ENCODE measurements around the gene TRIM31. TPM values are rescaled to one million over a fixed set of nuclear protein-coding genes. Genes with fewer than 3 reads are reported as not detected.

The TRIM31 gene
- total RNA-seq, 2 donors from 2014 or later: 0.12 TPM; not detected in 1

- ATAC-seq (replicated peaks in 1 of 2) (no peak), DNase-seq (no peak)
- peaks cover 3 to 9% of the 10 kb centered on the region in 2 donors for H3K36me3 Mint-ChIP-seq (ENCODE audit: insufficient read depth in 2 of 2)
- H3K4me1 Mint-ChIP-seq (ENCODE audit: low read depth): peaks cover 55% of the 10 kb centered on the region
- H3K27ac Mint-ChIP-seq: no peak overlapping the region
- H3K9me3 Mint-ChIP-seq: no peaks in the 10 kb centered on the region
- H3K27me3 Mint-ChIP-seq (ENCODE audit: low read depth): peaks cover 68% of the 10 kb centered on the region
- H3K4me3 Mint-ChIP-seq: peak overlapping the region; percentile 82
Measured at GRCh38 chr6:30073489-30074235, 39.2 kb downstream of the TRIM31 start.

- peak overlapping the region in 1 of 2 donors; percentile 50 for H3K4me3 Mint-ChIP-seq
- ATAC-seq (replicated peaks in 1 of 2) (no peak), DNase-seq (no peak)
- peaks cover 5 to 9% of the 10 kb centered on the region in 2 donors for H3K36me3 Mint-ChIP-seq (ENCODE audit: insufficient read depth in 2 of 2)
- peaks cover 65% of the 10 kb centered on the region for H3K4me1 Mint-ChIP-seq (ENCODE audit: low read depth)
- no peaks in the 10 kb centered on the region for H3K9me3 Mint-ChIP-seq
- H3K27ac Mint-ChIP-seq: no peak overlapping the region
- H3K27me3 Mint-ChIP-seq (ENCODE audit: low read depth): peaks cover 68% of the 10 kb centered on the region
Measured at GRCh38 chr6:30071858-30072257, 41.0 kb downstream of the TRIM31 start.

GRCh38 chr6:30071081-30071818 is 41.6 kb downstream of the TRIM31 start:
- Mint-ChIP-seq H3K27ac (no peak overlapping the region), H3K36me3 (ENCODE audit: insufficient read depth in 2 of 2) (peaks cover 5 to 9% of the 10 kb centered on the region in 2 donors), H3K27me3 (ENCODE audit: low read depth) (peaks cover 61% of the 10 kb centered on the region), H3K9me3 (no peaks in the 10 kb centered on the region), H3K4me3 (peak overlapping the region in 1 of 2 donors; percentile 67), H3K4me1 (ENCODE audit: low read depth) (peaks cover 61% of the 10 kb centered on the region)
- peak in 1 of 2 donors; percentile 45 for DNase-seq
- ATAC-seq (replicated peaks in 1 of 2): no peak

- DNase-seq (no peak), ATAC-seq (replicated peaks in 1 of 2) (no peak)
- Mint-ChIP-seq H3K27me3 (ENCODE audit: low read depth) (peaks cover 26% of the 10 kb centered on the region), H3K4me1 (ENCODE audit: low read depth) (peaks cover 52% of the 10 kb centered on the region), H3K4me3 (peak overlapping the region; percentile 93 to 99), H3K27ac (peak overlapping the region; percentile 85), H3K36me3 (ENCODE audit: insufficient read depth in 2 of 2) (peaks cover 10 to 20% of the 10 kb centered on the region in 2 donors), H3K9me3 (peaks cover 0 to 1% of the 10 kb centered on the region in 2 donors)
Measured at GRCh38 chr6:30067460-30068139, 45.3 kb downstream of the TRIM31 start.

GRCh38 chr6:30066577-30067459 is 46.1 kb downstream of the TRIM31 start, which contains the start of gene PPP1R11:
PPP1R11 (plus strand) TSS chr6:30067198; CDS start chr6:30067411, 213 bp downstream.
- ATAC-seq (replicated peaks in 1 of 2) (peak; percentile 98 to 99), DNase-seq (peak; percentile 98 to 99)
- H3K4me3 Mint-ChIP-seq: peak within 1 kb of the TSS; percentile 93 to 99
- H3K27ac Mint-ChIP-seq: peak within 1 kb of the TSS; percentile 99
- peaks cover 53% of the 10 kb centered on the region for H3K4me1 Mint-ChIP-seq (ENCODE audit: low read depth)
- peaks cover 18% of the 10 kb centered on the region for H3K27me3 Mint-ChIP-seq (ENCODE audit: low read depth)
- H3K36me3 Mint-ChIP-seq (ENCODE audit: insufficient read depth in 2 of 2): peaks cover 10 to 21% of the 10 kb centered on the region in 2 donors
- peaks cover 0 to 1% of the 10 kb centered on the region in 2 donors for H3K9me3 Mint-ChIP-seq

- Mint-ChIP-seq H3K36me3 (ENCODE audit: insufficient read depth in 2 of 2) (peaks cover 15 to 26% of the 10 kb centered on the region in 2 donors), H3K27ac (peak overlapping the region; percentile 99), H3K4me1 (ENCODE audit: low read depth) (peaks cover 50% of the 10 kb centered on the region), H3K9me3 (peaks cover 0 to 1% of the 10 kb centered on the region in 2 donors), H3K4me3 (peak overlapping the region; percentile 93 to 99), H3K27me3 (ENCODE audit: low read depth) (peaks cover 12% of the 10 kb centered on the region)
- ATAC-seq (replicated peaks in 1 of 2) (no peak), DNase-seq (no peak)
Measured at GRCh38 chr6:30066082-30066481, 46.8 kb downstream of the TRIM31 start.

- H3K36me3 Mint-ChIP-seq (ENCODE audit: insufficient read depth in 2 of 2): peaks cover 12 to 19% of the 10 kb centered on the region in 2 donors
- ATAC-seq (replicated peaks in 1 of 2): no peak
- no peak for DNase-seq
- peak overlapping the region; percentile 75 for H3K27ac Mint-ChIP-seq
- peaks cover 43% of the 10 kb centered on the region for H3K4me1 Mint-ChIP-seq (ENCODE audit: low read depth)
- peak overlapping the region; percentile 14 to 66 for H3K4me3 Mint-ChIP-seq
- H3K27me3 Mint-ChIP-seq (ENCODE audit: low read depth): no peaks in the 10 kb centered on the region
- peaks cover 0 to 1% of the 10 kb centered on the region in 2 donors for H3K9me3 Mint-ChIP-seq
Measured at GRCh38 chr6:30063315-30063714, 49.6 kb downstream of the TRIM31 start.

GRCh38 chr6:30062471-30063178 is 50.3 kb downstream of the TRIM31 start:
- DNase-seq (no peak), ATAC-seq (replicated peaks in 1 of 2) (no peak)
- peak overlapping the region; percentile 93 to 94 for H3K4me3 Mint-ChIP-seq
- no peaks in the 10 kb centered on the region for H3K27me3 Mint-ChIP-seq (ENCODE audit: low read depth)
- H3K4me1 Mint-ChIP-seq (ENCODE audit: low read depth): peaks cover 36% of the 10 kb centered on the region
- H3K36me3 Mint-ChIP-seq (ENCODE audit: insufficient read depth in 2 of 2): peaks cover 12 to 19% of the 10 kb centered on the region in 2 donors
- H3K27ac Mint-ChIP-seq: peak overlapping the region; percentile 94
- peaks cover 0 to 1% of the 10 kb centered on the region in 2 donors for H3K9me3 Mint-ChIP-seq

GRCh38 chr6:30061858-30062458 is 50.9 kb downstream of the TRIM31 start:
- H3K4me1 Mint-ChIP-seq (ENCODE audit: low read depth): peaks cover 32% of the 10 kb centered on the region
- DNase-seq: peak in 1 of 2 donors; percentile 55
- H3K27me3 Mint-ChIP-seq (ENCODE audit: low read depth): no peaks in the 10 kb centered on the region
- H3K9me3 Mint-ChIP-seq: peaks cover 0 to 1% of the 10 kb centered on the region in 2 donors
- H3K36me3 Mint-ChIP-seq (ENCODE audit: insufficient read depth in 2 of 2): peaks cover 10 to 19% of the 10 kb centered on the region in 2 donors
- H3K27ac Mint-ChIP-seq: peak overlapping the region; percentile 94
- ATAC-seq (replicated peaks in 1 of 2): peak; percentile 47 to 63
- H3K4me3 Mint-ChIP-seq: peak overlapping the region; percentile 93 to 94

GRCh38 chr6:30061092-30061857 is 51.6 kb downstream of the TRIM31 start, which contains the start of gene POLR1H:
POLR1H (plus strand) TSS chr6:30061265; CDS start chr6:30061525, 260 bp downstream.
- H3K27me3 Mint-ChIP-seq (ENCODE audit: low read depth): no peaks in the 10 kb centered on the region
- peak; percentile 86 to 88 for DNase-seq
- peak within 1 kb of the TSS; percentile 94 for H3K27ac Mint-ChIP-seq
- H3K36me3 Mint-ChIP-seq (ENCODE audit: insufficient read depth in 2 of 2): peaks cover 10 to 19% of the 10 kb centered on the region in 2 donors
- peaks cover 30% of the 10 kb centered on the region for H3K4me1 Mint-ChIP-seq (ENCODE audit: low read depth)
- ATAC-seq (replicated peaks in 1 of 2): peak; percentile 94 to 95
- H3K9me3 Mint-ChIP-seq: peaks cover 0 to 1% of the 10 kb centered on the region in 2 donors
- H3K4me3 Mint-ChIP-seq: peak within 1 kb of the TSS; percentile 93 to 94
